K562 (cell line): Measurements from ENCODE around the gene RALGPS1. TPM values are rescaled to one million over a fixed set of nuclear protein-coding genes. Genes with fewer than 3 reads are reported as not detected.

Source experiments
- ASH1L ChIP-seq: fragments of 450-650 bp; IDR thresholded peaks from 2 replicates; pipeline ENCODE4 v1.6.1; 2018; ENCODE audit warnings: borderline replicate concordance, mild to moderate bottlenecking, low read depth; ENCODE audit not compliant: partially characterized antibody
- BCL6 ChIP-seq: fragments of 250-450 bp; sonication (Bioruptor Pico); IDR thresholded peaks from 2 replicates; pipeline ENCODE4 v1.4.0; 2020
- CXXC5 ChIP-seq: fragments of 250-450 bp; sonication (Bioruptor Pico); IDR thresholded peaks from 2 replicates; pipeline ENCODE4 v1.8.0; 2022; ENCODE audit warnings: inconsistent platforms, mild to moderate bottlenecking, moderate library complexity
- E2F1 ChIP-seq: sonication (generic); formaldehyde crosslinking; IDR thresholded peaks from 2 replicates; pipeline ENCODE4 v1.8.1; 2023; ENCODE audit warnings: mild to moderate bottlenecking, missing genetic modification reagents, moderate library complexity
- EHMT2 ChIP-seq: fragments of 450-650 bp; IDR thresholded peaks from 2 replicates; pipeline ENCODE4 v1.6.1; 2018; ENCODE audit warnings: antibody characterized with exemption
- GATAD2A ChIP-seq: fragments of 450-650 bp; IDR thresholded peaks from 2 replicates; pipeline ENCODE4 v1.6.1; 2017
- HCFC1 ChIP-seq: IDR thresholded peaks from 2 replicates; pipeline ENCODE4 v1.6.1; 2012; ENCODE audit warnings: low read depth, low read length, improper control_type of control experiment
- HLTF ChIP-seq: fragments of 450-650 bp; IDR thresholded peaks from 2 replicates; pipeline ENCODE4 v1.6.1; 2016
- JUN ChIP-seq, 2 experiments: sonication (generic) in 1 of 2; formaldehyde crosslinking in 1 of 2; IDR thresholded peaks; 2 replicates each; pipeline versions ENCODE4 v1.6.1 to v1.8.0; 2012 to 2022; ENCODE audit warnings: borderline replicate concordance in 2 of 2, mild to moderate bottlenecking in 2 of 2, improper control_type of control experiment in 1 of 2, low read depth in 1 of 2, low read length in 1 of 2, missing genetic modification reagents in 1 of 2
- NCOA1 ChIP-seq: fragments of 450-650 bp; IDR thresholded peaks from 2 replicates; pipeline ENCODE4 v1.6.1; 2016; ENCODE audit warnings: low read depth
- NR4A1 ChIP-seq, 2 experiments: fragments of 250-450 bp in 1 of 2; fragments of 450-650 bp in 1 of 2; sonication (Bioruptor Pico) in 1 of 2; IDR thresholded peaks; 2 replicates each; pipeline versions ENCODE4 v1.4.0 to v1.6.1; 2016 to 2020; ENCODE audit warnings: mild to moderate bottlenecking in 2 of 2, missing compliant biosample characterization in 1 of 2, missing genetic modification characterization in 1 of 2, moderate library complexity in 1 of 2
- POLR3G ChIP-seq: IDR thresholded peaks from 2 replicates; pipeline ENCODE4 v1.6.1; 2011; ENCODE audit not compliant: insufficient read length, insufficient replicate concordance; ENCODE audit errors: extremely low read depth
- RBM17 ChIP-seq: fragments of 200-400 bp; formaldehyde crosslinking; IDR thresholded peaks from 2 replicates; pipeline ENCODE4 v1.6.1; 2017; ENCODE audit warnings: low read depth, mild to moderate bottlenecking, low read length, borderline replicate concordance
- RBM22 ChIP-seq: fragments of 200-400 bp; formaldehyde crosslinking; IDR thresholded peaks from 2 replicates; pipeline ENCODE4 v1.6.1; 2018; ENCODE audit warnings: low read length, low read depth; ENCODE audit not compliant: poor library complexity, severe bottlenecking
- STAT6 ChIP-seq: sonication (generic); formaldehyde crosslinking; IDR thresholded peaks from 2 replicates; pipeline ENCODE4 v1.8.1; 2023; ENCODE audit warnings: mild to moderate bottlenecking, missing genetic modification reagents
- TAF9B ChIP-seq: fragments of 450-650 bp; IDR thresholded peaks from 2 replicates; pipeline ENCODE4 v1.6.1; 2018; ENCODE audit warnings: mild to moderate bottlenecking; ENCODE audit not compliant: partially characterized antibody
- TBL1XR1 ChIP-seq, 2 experiments: IDR thresholded peaks; 2 replicates each; pipeline ENCODE4 v1.6.1; 2012; ENCODE audit warnings: improper control_type of control experiment in 2 of 2, low read length in 2 of 2, mild to moderate bottlenecking in 1 of 2
- TSHZ1 ChIP-seq: fragments of 250-450 bp; sonication (Bioruptor Pico); IDR thresholded peaks from 2 replicates; pipeline ENCODE4 v1.4.0; 2020; ENCODE audit warnings: mild to moderate bottlenecking, moderate library complexity
- ZFP36 ChIP-seq: fragments of 150-350 bp; IDR thresholded peaks from 2 replicates; pipeline ENCODE4 v1.6.1; 2018; ENCODE audit warnings: low read length, low read depth; ENCODE audit not compliant: partially characterized antibody
- ZFX ChIP-seq: sonication (generic); formaldehyde crosslinking; IDR thresholded peaks from 2 replicates; pipeline ENCODE4 v1.8.0; 2022; ENCODE audit warnings: mild to moderate bottlenecking, missing genetic modification reagents, moderate library complexity
- polyA plus RNA-seq, 8 experiments: library from polyadenylated mRNA; depleted of rRNA in 4 of 8; stranded (reverse) in 5 of 8; unstranded in 3 of 8; fragments of >200 nt; fragmentation: Nextera tagmentation in 2 of 8; fragmentation: Illumina TruSeq in 1 of 8; extraction: Ambion mirVana in 2 of 8; extraction: Trizol in 1 of 8; gene quantifications; 2 replicates each; pipeline versions ENCODE4 v1.2.1 to v1.2.3, GENCODE V29; 2011 to 2014; ENCODE audit warnings: inconsistent platforms in 1 of 8, missing spikeins in 1 of 8
- total RNA-seq, 7 experiments: library from RNA; depleted of rRNA in 6 of 7; stranded (reverse); fragments of >200 nt in 6 of 7; fragmentation: Illumina TruSeq in 2 of 7; extraction: Trizol in 2 of 7; gene quantifications; 2 replicates each; pipeline versions ENCODE4 v1.2.1 to v1.2.3, GENCODE V29; 2011 to 2021; ENCODE audit warnings: low replicate concordance in 1 of 7

The RALGPS1 gene
- total and polyA plus RNA-seq, 9 of the 15 experiments (the other 6 are each of a cell fraction or from before 2014, with no cell fraction given) = 0.04 to 2.6 (median 1.5) TPM

- TF ChIP-seq NR4A1 (CRISPR knock-in tag; IDR thresholded peaks at IDR 0.05) = no peak
- no peak for TF ChIP-seq NR4A1 (tag; IDR thresholded peaks at IDR 0.05)
- no peak for TF ChIP-seq TBL1XR1 (IDR thresholded peaks at IDR 0.05; ENCODE audit: low read length in 2 of 2)
- TF ChIP-seq HLTF = no peak
- peak; percentile 65 for TF ChIP-seq JUN (IDR thresholded peaks at IDR 0.05; ENCODE audit: borderline replicate concordance, low read depth, low read length)
- no peak for TF ChIP-seq JUN (CRISPR knock-in tag; IDR thresholded peaks at IDR 0.05; ENCODE audit: borderline replicate concordance)
- no peak for TF ChIP-seq ZFP36
- TF ChIP-seq NCOA1 = no peak; the same call in 1 of the 2 replicates
- peak; percentile 42 for TF ChIP-seq TAF9B
- no peak for TF ChIP-seq HCFC1
- TF ChIP-seq E2F1 (CRISPR knock-in tag) = no peak
- no peak for TF ChIP-seq STAT6 (CRISPR knock-in tag)
- peak; percentile 37; the same call in 1 of the 2 replicates for TF ChIP-seq CXXC5 (CRISPR knock-in tag)
- no peak for TF ChIP-seq RBM22
- no peak for TF ChIP-seq RBM17
- no peak for TF ChIP-seq POLR3G
- no peak for TF ChIP-seq BCL6
- TF ChIP-seq TSHZ1 (CRISPR knock-in tag) = no peak
- TF ChIP-seq ASH1L = no peak
- no peak for TF ChIP-seq ZFX (CRISPR knock-in tag)
- peak; percentile 68; the same call in 1 of the 2 replicates for TF ChIP-seq EHMT2
- no peak for TF ChIP-seq GATAD2A
Observed at GRCh38 chr9:127166651-127167524, 252.3 kb downstream of the RALGPS1 start (continued).
